Stomach smooth muscle (tissue), 2 donors: ENCODE measurements around the gene DLG1.

Experiments
- H3K27ac ChIP-seq: one replicate; pipeline ENCODE4 v1.7.0; 2013; ENCODE audit warnings: mild to moderate bottlenecking, low read length, inconsistent platforms
- H3K27me3 ChIP-seq, 2 donors: one replicate each; pipeline ENCODE4 v1.7.0; 2013; ENCODE audit warnings: low read length in 2 of 2; ENCODE audit not compliant: insufficient read depth in 2 of 2, control insufficient read depth in 1 of 2
- H3K36me3 ChIP-seq, 2 donors: one replicate each; pipeline ENCODE4 v1.7.0; 2013; ENCODE audit warnings: low read length in 2 of 2; ENCODE audit not compliant: control insufficient read depth in 2 of 2, insufficient read depth in 2 of 2
- H3K4me1 ChIP-seq: one replicate; pipeline ENCODE4 v1.7.0; 2013; ENCODE audit warnings: low read length; ENCODE audit not compliant: control insufficient read depth, insufficient read depth
- H3K4me3 ChIP-seq, 2 donors: one replicate each; pipeline ENCODE4 v1.7.0; 2013; ENCODE audit warnings: low read length in 2 of 2
- H3K9ac ChIP-seq, 2 donors: one replicate each; pipeline ENCODE4 v1.7.0; 2013; ENCODE audit warnings: low read length in 2 of 2, mild to moderate bottlenecking in 1 of 2
- H3K9me3 ChIP-seq, 2 donors: one replicate each; pipeline ENCODE4 v1.7.0; 2013; ENCODE audit warnings: low read length in 2 of 2; ENCODE audit not compliant: control insufficient read depth in 2 of 2
- donor health status: healthy.
- donor health status: Pancreatic carcinoma.

DLG1 gene

GRCh38 chr3:197111685-197112084 is 186.7 kb downstream of the DLG1 start:
- no peaks in the 10 kb centered on the region for H3K9me3 ChIP-seq
- no peak overlapping the region for H3K27ac ChIP-seq
- no peaks in the 10 kb centered on the region for H3K4me1 ChIP-seq
- no peak overlapping the region for H3K4me3 ChIP-seq
- H3K9ac ChIP-seq, result no peak overlapping the region
- peaks cover 0 to 2% of the 10 kb centered on the region in 2 donors for H3K36me3 ChIP-seq
- H3K27me3 ChIP-seq, result no peaks in the 10 kb centered on the region

- H3K36me3 ChIP-seq, result peaks cover 4 to 5% of the 10 kb centered on the region in 2 donors
Measured at GRCh38 chr3:197105786-197106185, 192.6 kb downstream of the DLG1 start.

GRCh38 chr3:197104738-197105137 is 193.7 kb downstream of the DLG1 start:
- H3K4me3 ChIP-seq, result no peak overlapping the region
- no peaks in the 10 kb centered on the region for H3K9me3 ChIP-seq
- H3K9ac ChIP-seq, result no peak overlapping the region
- no peak overlapping the region for H3K27ac ChIP-seq
- no peaks in the 10 kb centered on the region for H3K4me1 ChIP-seq
- no peaks in the 10 kb centered on the region for H3K27me3 ChIP-seq
- H3K36me3 ChIP-seq, result peaks cover 4 to 5% of the 10 kb centered on the region in 2 donors

More at GRCh38 chr3:197105786-197106185, 192.6 kb downstream of the DLG1 start:
- H3K27me3 ChIP-seq, result no peaks in the 10 kb centered on the region
- H3K27ac ChIP-seq, result no peak overlapping the region
- no peak overlapping the region for H3K4me3 ChIP-seq
- no peak overlapping the region for H3K9ac ChIP-seq
- no peaks in the 10 kb centered on the region for H3K9me3 ChIP-seq
- H3K4me1 ChIP-seq, result no peaks in the 10 kb centered on the region

GRCh38 chr3:197103766-197104165 is 194.6 kb downstream of the DLG1 start:
- H3K4me3 ChIP-seq, result no peak overlapping the region
- no peaks in the 10 kb centered on the region for H3K4me1 ChIP-seq

GRCh38 chr3:197093871-197094270 is 204.5 kb downstream of the DLG1 start:
- Histone ChIP-seq H3K9me3 (no peaks in the 10 kb centered on the region), H3K9ac (no peak overlapping the region), H3K4me1 (no peaks in the 10 kb centered on the region), H3K27ac (no peak overlapping the region), H3K4me3 (no peak overlapping the region), H3K27me3 (no peaks in the 10 kb centered on the region), H3K36me3 (no peaks in the 10 kb centered on the region)

More at GRCh38 chr3:197103766-197104165, 194.6 kb downstream of the DLG1 start:
- H3K27ac ChIP-seq, result no peak overlapping the region
- H3K9ac ChIP-seq, result no peak overlapping the region
- no peaks in the 10 kb centered on the region for H3K9me3 ChIP-seq
- H3K36me3 ChIP-seq, result peaks cover 4 to 5% of the 10 kb centered on the region in 2 donors
- no peaks in the 10 kb centered on the region for H3K27me3 ChIP-seq

- Histone ChIP-seq H3K9me3 (no peaks in the 10 kb centered on the region), H3K27ac (no peak overlapping the region), H3K27me3 (no peaks in the 10 kb centered on the region), H3K4me1 (no peaks in the 10 kb centered on the region), H3K9ac (no peak overlapping the region), H3K4me3 (no peak overlapping the region), H3K36me3 (no peaks in the 10 kb centered on the region)
Measured at GRCh38 chr3:197088370-197088769, 210.0 kb downstream of the DLG1 start.

- H3K27ac ChIP-seq, result no peak overlapping the region
- no peaks in the 10 kb centered on the region for H3K36me3 ChIP-seq
- H3K9ac ChIP-seq, result no peak overlapping the region
- H3K27me3 ChIP-seq, result no peaks in the 10 kb centered on the region
- no peaks in the 10 kb centered on the region for H3K4me1 ChIP-seq
- no peak overlapping the region for H3K4me3 ChIP-seq
- no peaks in the 10 kb centered on the region for H3K9me3 ChIP-seq
Measured at GRCh38 chr3:197085137-197085536, 213.3 kb downstream of the DLG1 start.

- Histone ChIP-seq H3K4me3 (no peak overlapping the region), H3K27me3 (no peaks in the 10 kb centered on the region), H3K9me3 (no peaks in the 10 kb centered on the region), H3K4me1 (no peaks in the 10 kb centered on the region), H3K36me3 (no peaks in the 10 kb centered on the region), H3K9ac (no peak overlapping the region), H3K27ac (no peak overlapping the region)
Measured at GRCh38 chr3:197083486-197083885, 214.9 kb downstream of the DLG1 start.

GRCh38 chr3:197082871-197083270 is 215.5 kb downstream of the DLG1 start:
- H3K27ac ChIP-seq, result no peak overlapping the region
- H3K36me3 ChIP-seq, result no peaks in the 10 kb centered on the region
- H3K4me1 ChIP-seq, result no peaks in the 10 kb centered on the region
- H3K9me3 ChIP-seq, result no peaks in the 10 kb centered on the region
- H3K9ac ChIP-seq, result no peak overlapping the region
- H3K27me3 ChIP-seq, result no peaks in the 10 kb centered on the region
- no peak overlapping the region for H3K4me3 ChIP-seq

- Histone ChIP-seq H3K27ac (no peak overlapping the region), H3K27me3 (no peaks in the 10 kb centered on the region), H3K4me3 (no peak overlapping the region), H3K9me3 (no peaks in the 10 kb centered on the region), H3K36me3 (no peaks in the 10 kb centered on the region), H3K4me1 (no peaks in the 10 kb centered on the region), H3K9ac (no peak overlapping the region)
Measured at GRCh38 chr3:197080344-197080743, 218.1 kb downstream of the DLG1 start.

- Histone ChIP-seq H3K27ac (no peak overlapping the region), H3K9ac (no peak overlapping the region)
Measured at GRCh38 chr3:197076415-197076814, 222.0 kb downstream of the DLG1 start.

More at GRCh38 chr3:197076415-197076814, 222.0 kb downstream of the DLG1 start:
- H3K36me3 ChIP-seq, result no peaks in the 10 kb centered on the region
- H3K4me3 ChIP-seq, result no peak overlapping the region
- no peaks in the 10 kb centered on the region for H3K4me1 ChIP-seq
- no peaks in the 10 kb centered on the region for H3K9me3 ChIP-seq
- H3K27me3 ChIP-seq, result no peaks in the 10 kb centered on the region
